ENCODE measurements around the gene TDRD7.

GRCh38 chr9:97438666-97439065, 26.8 kb downstream of the TDRD7 start:
- TF ChIP-seq ZHX1 (conservative IDR thresholded peaks at IDR 0.05; ENCODE audit: low read length) (no peak), GABPA (tag; conservative IDR thresholded peaks at IDR 0.05; ENCODE audit: low read depth) (no peak), ZNF551 (CRISPR knock-in tag; IDR thresholded peaks at IDR 0.05) (no peak), CHCHD3 (CRISPR knock-in tag; IDR thresholded peaks at IDR 0.05) (no peak), POLR2A (conservative IDR thresholded peaks at IDR 0.05) (no peak), TCFL5 (CRISPR knock-in tag; conservative IDR thresholded peaks at IDR 0.05) (no peak), YBX1 (IDR thresholded peaks at IDR 0.05) (no peak), SIN3A (IDR thresholded peaks at IDR 0.05; ENCODE audit: borderline replicate concordance in 2 of 2, control insufficient read depth in 1 of 2, low read depth in 2 of 2, low read length in 2 of 2) (no peak), HMG20A (CRISPR knock-in tag; conservative IDR thresholded peaks at IDR 0.05) (no peak)

Measured in K562 (cell line).